Measurements from ENCODE around the gene SPINK14. TPM values are rescaled to one million over a fixed set of nuclear protein-coding genes. Genes with fewer than 3 reads are reported as not detected.

The SPINK14 gene
- total and polyA plus RNA-seq, 7 donors, result not detected

DNA sequence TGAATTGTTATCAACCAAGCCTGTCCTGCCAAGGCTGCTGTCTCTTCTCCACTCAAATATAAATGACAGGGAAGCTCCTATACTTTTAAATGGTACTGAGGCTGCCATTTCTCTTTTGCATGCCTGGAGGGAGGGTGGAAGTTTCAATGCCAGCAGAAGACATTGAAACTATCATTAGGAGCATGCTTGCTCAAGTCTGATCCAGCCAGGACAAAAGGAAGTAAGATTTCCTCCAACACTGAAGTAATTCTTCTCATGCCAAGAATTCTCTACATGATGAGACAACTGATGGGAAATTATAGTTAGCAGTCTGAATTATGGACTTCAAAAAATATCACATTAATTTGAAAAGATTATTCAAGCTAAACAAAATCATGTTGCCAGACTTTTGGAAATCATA lies 39.9 kb downstream of the SPINK14 start:
- H3K4me1 ChIP-seq, result peaks cover 0 to 15% (median 13%) of the 10 kb centered on the region in 4 donors
- H3K4me3 ChIP-seq, result no peak overlapping the region
- H3K27ac ChIP-seq, result no peak overlapping the region
- TF ChIP-seq EP300 (IDR thresholded peaks at IDR 0.05), result no peak
- TF ChIP-seq, protein P1, sequence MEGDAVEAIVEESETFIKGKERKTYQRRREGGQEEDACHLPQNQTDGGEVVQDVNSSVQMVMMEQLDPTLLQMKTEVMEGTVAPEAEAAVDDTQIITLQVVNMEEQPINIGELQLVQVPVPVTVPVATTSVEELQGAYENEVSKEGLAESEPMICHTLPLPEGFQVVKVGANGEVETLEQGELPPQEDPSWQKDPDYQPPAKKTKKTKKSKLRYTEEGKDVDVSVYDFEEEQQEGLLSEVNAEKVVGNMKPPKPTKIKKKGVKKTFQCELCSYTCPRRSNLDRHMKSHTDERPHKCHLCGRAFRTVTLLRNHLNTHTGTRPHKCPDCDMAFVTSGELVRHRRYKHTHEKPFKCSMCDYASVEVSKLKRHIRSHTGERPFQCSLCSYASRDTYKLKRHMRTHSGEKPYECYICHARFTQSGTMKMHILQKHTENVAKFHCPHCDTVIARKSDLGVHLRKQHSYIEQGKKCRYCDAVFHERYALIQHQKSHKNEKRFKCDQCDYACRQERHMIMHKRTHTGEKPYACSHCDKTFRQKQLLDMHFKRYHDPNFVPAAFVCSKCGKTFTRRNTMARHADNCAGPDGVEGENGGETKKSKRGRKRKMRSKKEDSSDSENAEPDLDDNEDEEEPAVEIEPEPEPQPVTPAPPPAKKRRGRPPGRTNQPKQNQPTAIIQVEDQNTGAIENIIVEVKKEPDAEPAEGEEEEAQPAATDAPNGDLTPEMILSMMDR (IDR thresholded peaks at IDR 0.05), result no peak
- TF ChIP-seq POLR2AphosphoS5 (IDR thresholded peaks at IDR 0.05), result no peak
- no peak for TF ChIP-seq POLR2A (IDR thresholded peaks at IDR 0.05)
- H3K36me3 ChIP-seq, result no peaks in the 10 kb centered on the region
- intact Hi-C loops (cut with DNase I), result no loop called here
- no peak for DNase-seq
- H3K27me3 ChIP-seq, result no peaks in the 10 kb centered on the region
- H3K9me3 ChIP-seq, result no peaks in the 10 kb centered on the region

GRCh38 chr5:148209151-148209770 lies 40.9 kb downstream of the SPINK14 start:
- Histone ChIP-seq H3K4me1 (peaks cover 0 to 15% (median 13%) of the 10 kb centered on the region in 4 donors), H3K36me3 (no peaks in the 10 kb centered on the region), H3K27me3 (no peaks in the 10 kb centered on the region), H3K27ac (no peak overlapping the region), H3K9me3 (no peaks in the 10 kb centered on the region), H3K4me3 (no peak overlapping the region)
- intact Hi-C loops (cut with DNase I), result no loop called here
- no peak for DNase-seq
- WGBS, 2 donors, result 19 to 47% methylated on average over 3 of the region's 3 CpGs
- no peak for TF ChIP-seq EP300 (IDR thresholded peaks at IDR 0.05)
- TF ChIP-seq POLR2AphosphoS5 (IDR thresholded peaks at IDR 0.05), result no peak
- TF ChIP-seq POLR2A (IDR thresholded peaks at IDR 0.05), result no peak
- TF ChIP-seq, protein P1 (IDR thresholded peaks at IDR 0.05), result no peak

DNA sequence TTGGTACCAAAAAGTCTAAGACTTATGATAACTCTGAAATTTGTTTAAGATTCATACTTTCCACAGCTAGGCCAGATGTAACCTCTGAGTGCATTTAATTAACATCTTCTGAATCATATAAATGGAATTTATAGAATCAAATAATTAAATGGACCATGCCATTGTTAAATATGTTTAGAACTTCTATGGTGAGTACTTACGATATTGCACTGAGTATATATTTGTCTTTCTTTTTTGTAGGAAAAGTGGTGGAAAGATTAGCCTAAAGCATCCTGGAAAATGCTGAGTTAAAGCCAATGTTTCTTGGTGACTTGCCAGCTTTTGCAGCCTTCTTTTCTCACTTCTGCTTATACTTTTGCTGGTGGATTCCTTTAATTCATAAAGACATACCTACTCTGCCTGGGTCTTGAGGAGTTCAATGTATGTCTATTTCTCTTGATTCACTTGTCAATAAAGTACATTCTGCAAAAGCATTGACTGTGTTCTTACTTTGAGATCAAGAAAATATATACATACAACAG lies 46.4 kb downstream of the SPINK14 start:
- TF ChIP-seq POLR2AphosphoS5 (IDR thresholded peaks at IDR 0.05) (no peak), POLR2A (IDR thresholded peaks at IDR 0.05) (no peak), EP300 (IDR thresholded peaks at IDR 0.05) (no peak)
- TF ChIP-seq, protein P1 (IDR thresholded peaks at IDR 0.05), result no peak
- intact Hi-C loops (cut with DNase I), result no loop called here
- no peak for DNase-seq
- 83 to 87% methylated on average over 1 of the region's 1 CpG for WGBS, 2 donors
- no peaks in the 10 kb centered on the region for H3K9me3 ChIP-seq
- no peaks in the 10 kb centered on the region for H3K4me1 ChIP-seq
- H3K27me3 ChIP-seq, result no peaks in the 10 kb centered on the region
- no peak overlapping the region for H3K4me3 ChIP-seq
- H3K27ac ChIP-seq, result no peak overlapping the region
- no peaks in the 10 kb centered on the region for H3K36me3 ChIP-seq

DNA sequence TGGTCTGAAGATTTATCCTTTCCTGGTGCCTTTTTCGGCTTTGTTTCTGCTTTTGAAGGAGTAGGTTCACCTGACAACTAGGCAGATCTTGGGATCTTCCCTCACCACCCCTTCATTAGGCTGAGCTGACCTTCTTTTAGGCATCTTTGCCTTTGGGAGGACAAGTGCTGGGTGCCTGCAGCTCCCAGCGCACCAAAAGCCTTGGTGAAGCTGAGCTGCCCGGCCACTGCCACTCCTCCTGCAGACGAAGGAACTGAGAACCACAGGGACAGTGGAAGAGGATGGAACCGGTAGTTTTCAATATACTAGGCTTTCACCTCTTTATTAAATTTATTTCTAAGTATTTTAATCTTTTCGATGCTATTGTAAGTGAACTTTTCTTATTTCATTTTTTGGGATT lies 53.2 kb downstream of the SPINK14 start:
- H3K4me1 ChIP-seq, result peaks cover 0 to 9% (median 0%) of the 10 kb centered on the region in 4 donors
- H3K27ac ChIP-seq, result no peak overlapping the region
- DNase-seq, result no peak
- no peaks in the 10 kb centered on the region for H3K9me3 ChIP-seq
- no peaks in the 10 kb centered on the region for H3K27me3 ChIP-seq
- intact Hi-C loops (cut with DNase I), result no loop called here
- 85 to 86% methylated on average over 6 of the region's 6 CpGs for WGBS, 2 donors
- H3K4me3 ChIP-seq, result no peak overlapping the region
- no peaks in the 10 kb centered on the region for H3K36me3 ChIP-seq
- TF ChIP-seq EP300 (IDR thresholded peaks at IDR 0.05) (no peak), POLR2AphosphoS5 (IDR thresholded peaks at IDR 0.05) (no peak), POLR2A (IDR thresholded peaks at IDR 0.05) (no peak)
- TF ChIP-seq, protein P1 (IDR thresholded peaks at IDR 0.05), result no peak
